ENCODE results near the gene C20orf141.

Gene C20orf141

GRCh38 chr20:2814076-2814475, 711 bp upstream of the C20orf141 start:
- ATAC-seq (ENCODE audit: insufficient read depth, low read depth) (no peak), DNase-seq (no peak)
- Histone ChIP-seq H3K79me2 (ENCODE audit: insufficient read depth, low read length) (no peaks in the 10 kb centered on the region), H3K9ac (ENCODE audit: low read depth, low read length) (no peak overlapping the region), H3K36me3 (ENCODE audit: insufficient read depth, low read length) (no peaks in the 10 kb centered on the region), H3K4me1 (ENCODE audit: insufficient read depth, low read length) (no peaks in the 10 kb centered on the region), H3K9me3 (ENCODE audit: insufficient read depth, low read length, severe bottlenecking) (peaks cover 4% of the 10 kb centered on the region), H2AFZ (ENCODE audit: low read depth, low read length) (no peak overlapping the region), H4K20me1 (ENCODE audit: insufficient read depth, low read length) (peaks cover 46% of the 10 kb centered on the region), H3K27ac (ENCODE audit: low read length) (no peak overlapping the region), H3K4me3 (ENCODE audit: low read depth in 1 of 2, low read length in 2 of 2) (no peak overlapping the region), H3K4me2 (ENCODE audit: insufficient read depth, low read length) (no peak overlapping the region), H3K27me3 (ENCODE audit: insufficient read depth, low read length, poor library complexity) (peaks cover 22% of the 10 kb centered on the region)
- TF ChIP-seq EZH2 (IDR thresholded peaks at IDR 0.05; ENCODE audit: borderline replicate concordance, low read depth, low read length, severe bottlenecking) = no peak
- no peak for TF ChIP-seq CTCF (IDR thresholded peaks at IDR 0.05; ENCODE audit: borderline replicate concordance, extremely low read depth, low read length, poor library complexity, severe bottlenecking)

- DNase-seq (no peak), ATAC-seq (ENCODE audit: insufficient read depth, low read depth) (no peak)
- TF ChIP-seq CTCF (IDR thresholded peaks at IDR 0.05; ENCODE audit: borderline replicate concordance, extremely low read depth, low read length, poor library complexity, severe bottlenecking) = no peak
- no peak for TF ChIP-seq EZH2 (IDR thresholded peaks at IDR 0.05; ENCODE audit: borderline replicate concordance, low read depth, low read length, severe bottlenecking)
- H3K9me3 ChIP-seq (ENCODE audit: insufficient read depth, low read length, severe bottlenecking) = peaks cover 4% of the 10 kb centered on the region
- peaks cover 32% of the 10 kb centered on the region for H3K27me3 ChIP-seq (ENCODE audit: insufficient read depth, low read length, poor library complexity)
- H3K27ac ChIP-seq (ENCODE audit: low read length) = no peak overlapping the region
- no peak overlapping the region for H3K4me3 ChIP-seq (ENCODE audit: low read depth in 1 of 2, low read length in 2 of 2)
- H3K4me1 ChIP-seq (ENCODE audit: insufficient read depth, low read length) = no peaks in the 10 kb centered on the region
- no peak overlapping the region for H3K9ac ChIP-seq (ENCODE audit: low read depth, low read length)
- H4K20me1 ChIP-seq (ENCODE audit: insufficient read depth, low read length) = peaks cover 56% of the 10 kb centered on the region
- no peak overlapping the region for H2AFZ ChIP-seq (ENCODE audit: low read depth, low read length)
- H3K36me3 ChIP-seq (ENCODE audit: insufficient read depth, low read length) = no peaks in the 10 kb centered on the region
- H3K79me2 ChIP-seq (ENCODE audit: insufficient read depth, low read length) = no peaks in the 10 kb centered on the region
- H3K4me2 ChIP-seq (ENCODE audit: insufficient read depth, low read length) = no peak overlapping the region
Measured at GRCh38 chr20:2815242-2815900, 584 bp downstream of the C20orf141 start.

GRCh38 chr20:2816030-2816582, 1.3 kb downstream of the C20orf141 start, which contains the start of gene TMEM239:
TMEM239 (plus strand) TSS chr20:2816364; CDS start chr20:2816555, 191 bp downstream.
- Histone ChIP-seq H4K20me1 (ENCODE audit: insufficient read depth, low read length) (peaks cover 64% of the 10 kb centered on the region), H3K4me3 (ENCODE audit: low read depth in 1 of 2, low read length in 2 of 2) (no peak within 1 kb of the TSS), H3K4me1 (ENCODE audit: insufficient read depth, low read length) (peaks cover 6% of the 10 kb centered on the region), H3K79me2 (ENCODE audit: insufficient read depth, low read length) (no peaks in the 10 kb centered on the region), H3K4me2 (ENCODE audit: insufficient read depth, low read length) (no peak within 1 kb of the TSS), H3K27ac (ENCODE audit: low read length) (no peak within 1 kb of the TSS), H3K9me3 (ENCODE audit: insufficient read depth, low read length, severe bottlenecking) (peaks cover 4% of the 10 kb centered on the region), H2AFZ (ENCODE audit: low read depth, low read length) (no peak within 1 kb of the TSS), H3K9ac (ENCODE audit: low read depth, low read length) (no peak within 1 kb of the TSS), H3K27me3 (ENCODE audit: insufficient read depth, low read length, poor library complexity) (peaks cover 33% of the 10 kb centered on the region), H3K36me3 (ENCODE audit: insufficient read depth, low read length) (no peaks in the 10 kb centered on the region)
- TF ChIP-seq CTCF (IDR thresholded peaks at IDR 0.05; ENCODE audit: borderline replicate concordance, extremely low read depth, low read length, poor library complexity, severe bottlenecking) = no peak
- no peak for TF ChIP-seq EZH2 (IDR thresholded peaks at IDR 0.05; ENCODE audit: borderline replicate concordance, low read depth, low read length, severe bottlenecking)
- ATAC-seq (ENCODE audit: insufficient read depth, low read depth) (no peak), DNase-seq (no peak)
